D721Med (cell line): ENCODE data around the gene C1orf216.
"Not testable (repeated sequence)": the region's sequence is repeated elsewhere in the genome, so short reads cannot be mapped to it uniquely, and the experiment has no call there.

Experiments used
- DNase-seq: peaks from one replicate; pipeline ENCODE4 v3.0.0; 2011; ENCODE audit warnings: low spot score; ENCODE audit not compliant: insufficient read length
- FAIRE-seq: peaks from 2 replicates; lab custom pipeline; 2011; peaks lifted over from hg19 to GRCh38; lab: Jason Lieb, UNC
- TF ChIP-seq, protein P1 (sequence below): IDR thresholded peaks from 2 replicates; pipeline ENCODE4 v1.5.1; 2012; ENCODE audit warnings: mild to moderate bottlenecking, control low read depth; ENCODE audit not compliant: insufficient read depth; ENCODE audit errors: missing control alignments

C1orf216 gene

DNA sequence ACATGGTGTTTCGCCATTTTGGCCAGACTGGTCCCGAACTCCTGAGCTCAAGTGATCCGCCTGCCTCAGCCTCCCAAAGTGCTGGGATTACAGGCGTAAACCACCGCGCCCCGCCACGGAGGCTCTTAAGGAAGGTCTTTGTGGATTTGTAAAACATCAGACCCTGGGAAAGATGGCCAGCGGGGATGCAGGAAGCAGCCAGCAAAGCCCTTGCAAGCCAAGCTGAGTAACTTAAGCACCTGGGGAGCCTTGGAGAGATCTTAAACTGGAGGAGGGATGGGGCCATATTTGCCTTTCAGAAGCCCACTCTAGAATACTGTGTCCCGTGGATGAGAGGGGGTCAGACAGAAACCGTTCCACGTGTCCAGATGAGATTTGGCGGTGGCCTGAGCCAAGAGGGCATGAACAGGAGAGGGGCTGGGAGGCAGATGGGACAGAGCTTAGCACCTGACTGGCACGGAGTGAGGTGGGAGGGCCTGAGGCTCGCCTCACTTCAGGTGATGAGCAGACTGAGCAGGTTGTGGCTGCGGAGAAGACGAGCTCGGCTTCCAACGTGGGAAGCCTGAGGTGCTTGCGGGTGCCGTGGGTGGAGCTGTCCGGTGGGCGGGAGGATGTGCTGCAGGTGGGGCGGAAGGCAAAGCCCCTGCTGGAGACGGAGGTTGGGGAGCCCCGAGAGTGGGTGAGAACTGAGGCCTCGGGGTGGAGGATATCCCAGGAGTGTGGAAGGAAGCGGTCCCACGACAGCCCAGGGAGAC is 11.7 kb downstream of the C1orf216 start:
- no peak for FAIRE-seq
- DNase-seq = no peak
- TF ChIP-seq, protein P1, sequence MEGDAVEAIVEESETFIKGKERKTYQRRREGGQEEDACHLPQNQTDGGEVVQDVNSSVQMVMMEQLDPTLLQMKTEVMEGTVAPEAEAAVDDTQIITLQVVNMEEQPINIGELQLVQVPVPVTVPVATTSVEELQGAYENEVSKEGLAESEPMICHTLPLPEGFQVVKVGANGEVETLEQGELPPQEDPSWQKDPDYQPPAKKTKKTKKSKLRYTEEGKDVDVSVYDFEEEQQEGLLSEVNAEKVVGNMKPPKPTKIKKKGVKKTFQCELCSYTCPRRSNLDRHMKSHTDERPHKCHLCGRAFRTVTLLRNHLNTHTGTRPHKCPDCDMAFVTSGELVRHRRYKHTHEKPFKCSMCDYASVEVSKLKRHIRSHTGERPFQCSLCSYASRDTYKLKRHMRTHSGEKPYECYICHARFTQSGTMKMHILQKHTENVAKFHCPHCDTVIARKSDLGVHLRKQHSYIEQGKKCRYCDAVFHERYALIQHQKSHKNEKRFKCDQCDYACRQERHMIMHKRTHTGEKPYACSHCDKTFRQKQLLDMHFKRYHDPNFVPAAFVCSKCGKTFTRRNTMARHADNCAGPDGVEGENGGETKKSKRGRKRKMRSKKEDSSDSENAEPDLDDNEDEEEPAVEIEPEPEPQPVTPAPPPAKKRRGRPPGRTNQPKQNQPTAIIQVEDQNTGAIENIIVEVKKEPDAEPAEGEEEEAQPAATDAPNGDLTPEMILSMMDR = no peak

DNA sequence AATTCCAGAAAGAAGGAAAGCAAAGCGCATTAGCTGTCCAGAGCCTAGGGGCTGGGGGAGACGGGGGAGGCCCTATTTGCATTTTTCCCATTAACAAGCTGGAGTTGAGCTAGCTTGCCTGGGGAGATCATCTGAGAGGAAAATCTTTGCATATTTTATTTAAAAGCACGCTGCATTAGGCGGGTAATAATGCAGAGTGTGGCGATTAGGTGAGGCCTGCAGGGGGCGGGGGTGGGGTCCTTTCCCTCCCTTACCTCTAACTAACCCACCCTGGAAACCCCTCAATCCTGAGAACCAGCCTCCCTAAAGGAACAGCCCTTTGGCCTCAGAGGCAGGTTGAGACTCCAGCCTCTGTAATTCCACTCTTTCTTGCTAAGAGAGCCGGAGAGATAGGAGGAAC is 16.2 kb downstream of the C1orf216 start:
- FAIRE-seq = no peak
- no peak for DNase-seq
- TF ChIP-seq, protein P1 = no peak

DNA sequence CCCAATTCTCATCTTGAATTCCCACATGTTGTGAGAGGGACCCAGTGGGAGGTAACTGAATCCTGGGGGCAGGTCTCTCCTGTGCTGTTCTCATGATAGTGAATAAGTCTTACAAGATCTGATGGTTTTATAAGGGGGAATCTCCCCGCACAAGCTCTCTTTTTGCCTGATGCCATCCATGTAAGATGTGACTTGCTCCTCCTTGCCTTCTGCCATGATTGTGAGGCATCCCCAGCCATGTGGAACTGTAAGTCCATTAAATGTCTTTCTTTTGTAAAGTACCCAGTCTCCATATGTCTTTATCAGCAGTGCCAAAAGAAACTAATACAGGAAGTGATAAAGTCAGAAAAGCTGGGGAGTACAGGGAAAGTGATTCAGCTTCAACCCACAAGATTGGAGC is 19.5 kb downstream of the C1orf216 start:
- FAIRE-seq = not testable (repeated sequence)

DNA sequence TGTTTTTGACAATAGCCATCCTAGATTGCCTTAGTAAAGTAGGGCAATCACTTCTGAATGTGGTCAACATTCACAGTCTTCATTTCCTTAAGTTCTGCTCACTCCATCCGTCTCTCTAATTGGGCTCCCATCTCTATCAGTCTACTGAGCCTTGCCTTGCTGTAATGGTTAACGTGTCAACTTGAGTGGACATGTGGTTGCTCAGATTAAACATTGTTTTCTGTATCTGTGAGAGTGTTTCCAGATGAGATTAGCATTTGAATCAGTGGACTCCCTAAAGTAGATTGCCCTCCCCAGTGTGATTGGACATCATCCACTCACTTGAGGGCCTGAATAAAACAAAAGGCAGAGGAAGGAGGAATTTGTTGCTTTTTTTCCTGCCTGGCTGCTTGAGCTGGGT is 26.4 kb downstream of the C1orf216 start:
- DNase-seq (no peak), FAIRE-seq (peak; percentile 80)
- TF ChIP-seq, protein P1 = no peak

More for the DNA sequence above, 19.5 kb downstream of the C1orf216 start:
- not testable (repeated sequence) for DNase-seq

DNA sequence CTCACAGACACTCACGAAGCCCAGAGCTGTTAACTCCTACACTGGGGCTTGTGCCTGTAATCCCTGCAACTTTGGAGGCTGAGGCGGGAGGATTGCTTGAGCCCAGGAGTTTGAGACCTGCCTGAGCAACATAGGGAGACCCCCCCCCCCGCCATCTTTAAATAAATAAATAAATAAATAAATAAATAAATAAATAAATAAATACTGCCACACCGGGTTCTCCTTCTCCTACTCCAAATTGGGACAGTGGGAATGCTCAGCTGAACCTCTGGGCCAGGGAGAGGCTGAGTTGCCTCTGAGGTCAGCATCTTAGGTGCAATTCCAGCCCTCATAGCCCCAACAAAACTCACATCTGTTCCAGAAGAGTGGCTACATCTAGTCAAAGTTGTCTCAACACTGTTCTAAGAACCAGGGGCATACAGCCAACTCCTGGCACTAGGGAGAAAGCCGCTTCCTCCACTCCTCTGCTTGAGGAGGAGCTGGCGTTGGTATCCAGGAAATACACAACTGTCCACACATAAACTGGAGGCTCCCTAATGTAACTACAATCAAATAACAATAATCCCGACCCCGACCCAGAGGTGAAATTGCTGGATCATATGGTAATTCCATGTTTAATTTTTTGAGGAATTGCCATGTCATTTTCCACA is 27.0 kb downstream of the C1orf216 start:
- FAIRE-seq (no peak), DNase-seq (no peak)
- TF ChIP-seq, protein P1 = no peak

DNA sequence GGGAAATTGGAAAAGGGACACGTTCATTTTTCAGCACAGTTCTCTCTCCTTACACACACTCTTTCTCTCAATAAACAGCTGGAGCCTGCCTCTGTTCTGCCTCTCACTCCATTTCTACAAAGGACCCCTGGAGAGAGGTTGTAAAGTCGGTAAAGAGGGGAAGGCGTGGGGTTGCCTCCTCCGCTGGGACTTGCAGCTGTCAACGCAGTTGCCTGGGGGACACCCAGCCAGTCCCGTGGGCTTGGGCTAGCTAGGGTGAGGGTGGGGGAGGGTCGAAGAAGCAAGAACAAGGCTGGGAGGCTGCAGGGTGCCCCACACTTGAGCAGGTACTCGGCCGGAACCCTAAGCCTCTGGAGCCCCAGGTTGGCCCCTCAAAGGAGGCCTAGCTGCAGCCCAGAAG is 27.6 kb downstream of the C1orf216 start:
- FAIRE-seq (no peak), DNase-seq (no peak)
- TF ChIP-seq, protein P1 = no peak

DNA sequence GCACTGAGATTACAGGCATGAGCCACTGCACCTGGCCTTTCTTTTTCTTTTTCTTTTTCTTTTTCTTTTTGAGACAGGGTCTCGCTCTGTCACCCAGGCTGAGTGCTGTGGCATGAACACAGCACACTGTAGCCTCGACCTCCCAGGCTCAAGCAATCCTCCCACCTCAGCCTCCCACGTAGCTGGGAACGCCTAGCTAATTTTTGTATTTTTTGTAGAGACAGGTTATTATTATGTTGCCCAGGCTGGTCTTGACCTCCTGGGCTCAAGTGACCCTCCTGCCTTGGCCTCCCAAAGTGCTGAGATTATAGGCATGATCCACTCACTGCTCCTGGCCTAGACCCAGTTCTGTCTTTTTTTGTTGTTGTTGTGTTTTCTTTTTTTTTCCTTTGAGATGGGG is 28.6 kb downstream of the C1orf216 start:
- FAIRE-seq, DNase-seq: not testable (repeated sequence)

DNA sequence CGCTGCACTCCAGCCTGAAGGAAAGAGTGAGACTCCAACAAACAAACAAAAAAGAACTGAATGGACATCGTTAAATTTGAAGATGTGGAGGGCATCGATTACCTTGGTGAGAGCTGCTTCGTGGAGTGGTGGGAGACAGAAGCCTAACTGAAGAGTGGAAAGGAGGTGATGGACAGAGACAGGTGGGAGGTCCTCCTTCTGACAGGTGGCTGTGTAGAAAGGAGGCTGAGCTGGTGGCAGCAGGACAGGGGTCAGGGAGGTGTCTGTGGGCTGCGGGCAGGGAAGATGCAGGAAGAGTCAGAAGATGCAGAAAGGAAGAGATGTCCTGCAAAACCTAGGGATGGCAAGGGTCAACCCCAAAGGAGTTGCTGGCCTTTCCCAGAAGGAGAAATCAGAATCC is 30.5 kb downstream of the C1orf216 start:
- DNase-seq (no peak), FAIRE-seq (no peak)
- TF ChIP-seq, protein P1 = no peak
